CD14-positive monocyte (primary cell): ENCODE data around the gene C5orf15. TPM values are rescaled to one million over a fixed set of nuclear protein-coding genes. Genes with fewer than 3 reads are reported as not detected.
"Not testable (repeated sequence)": the region's sequence is repeated elsewhere in the genome, so short reads cannot be mapped to it uniquely, and the experiment has no call there.

Source experiments
- DNase-seq, 3 donors: peaks; one replicate each; pipeline ENCODE4 v3.0.0-alpha.2; 2011 to 2022
- H2AFZ ChIP-seq: 2 replicates; pipeline ENCODE4 v1.6.0; 2012; ENCODE audit warnings: mild to moderate bottlenecking, low read depth, low read length, inconsistent platforms; ENCODE audit not compliant: insufficient read depth, poor library complexity, severe bottlenecking
- H3K27ac ChIP-seq, 2 donors: 1 replicate in 1 of 2; 2 replicates in 1 of 2; pipeline ENCODE4 v1.5.1; 2012 to 2013; ENCODE audit warnings: low read length in 2 of 2, control low read depth in 1 of 2, inconsistent platforms in 1 of 2, low read depth in 1 of 2, mild to moderate bottlenecking in 1 of 2
- H3K27me3 ChIP-seq, 2 donors: one replicate each; pipeline versions ENCODE4 v1.6.0 to v1.6.1; 2011 to 2013; ENCODE audit warnings: low read length in 2 of 2; ENCODE audit not compliant: control insufficient read depth in 2 of 2, insufficient read depth in 2 of 2
- H3K36me3 ChIP-seq, 2 donors: replicated peaks in 1 of 2; 1 replicate in 1 of 2; 2 replicates in 1 of 2; pipeline versions ENCODE4 v1.5.1 to v1.6.1; 2012 to 2013; ENCODE audit warnings: low read length in 2 of 2, control low read depth in 1 of 2, inconsistent platforms in 1 of 2, mild to moderate bottlenecking in 1 of 2; ENCODE audit not compliant: insufficient read depth in 2 of 2, control insufficient read depth in 1 of 2
- H3K4me1 ChIP-seq, 2 donors: 1 replicate in 1 of 2; 2 replicates in 1 of 2; pipeline versions ENCODE4 v1.5.1 to v1.6.1; 2012 to 2013; ENCODE audit warnings: low read length in 2 of 2, control low read depth in 1 of 2, inconsistent platforms in 1 of 2, mild to moderate bottlenecking in 1 of 2, moderate library complexity in 1 of 2; ENCODE audit not compliant: insufficient read depth in 2 of 2, control insufficient read depth in 1 of 2
- H3K4me2 ChIP-seq: replicated peaks from 2 replicates; pipeline ENCODE3; 2012; ENCODE audit warnings: low read length, moderate library complexity, mild to moderate bottlenecking; ENCODE audit not compliant: poor library complexity, severe bottlenecking; ENCODE audit errors: extremely low read depth
- H3K4me3 ChIP-seq, 3 experiments: fragments of 200-600 bp in 1 of 3; sonication (generic) in 1 of 3; replicated peaks in 1 of 3; 1 replicate in 2 of 3; 2 replicates in 1 of 3; pipeline ENCODE4 v1.5.1; 2011 to 2013; ENCODE audit warnings: low read length in 3 of 3, mild to moderate bottlenecking in 3 of 3, control low read depth in 2 of 3, low read depth in 2 of 3, inconsistent platforms in 1 of 3, moderate library complexity in 1 of 3
- H3K79me2 ChIP-seq: 2 replicates; pipeline ENCODE4 v1.6.0; 2012; ENCODE audit warnings: mild to moderate bottlenecking, control low read depth, inconsistent platforms, low read length, moderate library complexity; ENCODE audit not compliant: insufficient read depth
- H3K9ac ChIP-seq: 2 replicates; pipeline ENCODE4 v1.6.0; 2017; ENCODE audit warnings: low read length, mild to moderate bottlenecking; ENCODE audit not compliant: insufficient read depth, poor library complexity, severe bottlenecking
- H3K9me3 ChIP-seq, 2 donors: replicated peaks in 1 of 2; 1 replicate in 1 of 2; 2 replicates in 1 of 2; pipeline versions ENCODE4 v1.5.1 to v1.6.1; 2012 to 2013; ENCODE audit warnings: low read length in 2 of 2, control low read depth in 1 of 2; ENCODE audit not compliant: control insufficient read depth in 1 of 2, insufficient read depth in 1 of 2
- H4K20me1 ChIP-seq: 2 replicates; pipeline ENCODE4 v1.6.0; 2012; ENCODE audit warnings: mild to moderate bottlenecking, low read length, control low read depth, moderate library complexity; ENCODE audit not compliant: insufficient read depth
- H3K27ac Mint-ChIP-seq, 7 donors: one replicate each; pipeline ENCODE4 v1.8.0; 2020; ENCODE audit warnings: mild to moderate bottlenecking in 7 of 7, mixed read lengths in 7 of 7, moderate library complexity in 6 of 7, inconsistent platforms in 2 of 7
- H3K27me3 Mint-ChIP-seq, 3 donors: one replicate each; pipeline ENCODE4 v1.8.0; 2021 to 2022; ENCODE audit warnings: low read depth in 3 of 3, mild to moderate bottlenecking in 3 of 3, mixed read lengths in 3 of 3, moderate library complexity in 3 of 3, inconsistent platforms in 1 of 3
- H3K36me3 Mint-ChIP-seq, 2 donors: one replicate each; pipeline ENCODE4 v1.8.0; 2020; ENCODE audit warnings: mixed read lengths in 2 of 2, inconsistent platforms in 1 of 2, mild to moderate bottlenecking in 1 of 2
- H3K4me1 Mint-ChIP-seq: one replicate; pipeline ENCODE4 v1.8.0; 2020; ENCODE audit warnings: mild to moderate bottlenecking, mixed read lengths
- H3K4me3 Mint-ChIP-seq, 2 donors: one replicate each; pipeline ENCODE4 v1.8.0; 2020; ENCODE audit warnings: mild to moderate bottlenecking in 2 of 2, mixed read lengths in 2 of 2, moderate library complexity in 1 of 2
- H3K9me3 Mint-ChIP-seq, 7 donors: one replicate each; pipeline ENCODE4 v1.8.0; 2020 to 2022; ENCODE audit warnings: mixed read lengths in 7 of 7, mild to moderate bottlenecking in 6 of 7, moderate library complexity in 6 of 7, inconsistent platforms in 2 of 7
- CTCF ChIP-seq: fragments of 200-600 bp; IDR thresholded peaks from one replicate; pipeline ENCODE4 v1.8.0; 2022; ENCODE audit warnings: antibody characterized with exemption, mild to moderate bottlenecking
- WGBS: methylation state at CpG from one replicate; pipeline ENCODE4 v1.1.5; 2013; ENCODE audit warnings: missing lambda C conversion rate; ENCODE audit not compliant: insufficient coverage; 5-methylcytosine and 5-hydroxymethylcytosine counted together
- intact Hi-C, 2 donors: fragments of 100-400 bp; cut with micrococcal nuclease; formaldehyde crosslinking; loops; one replicate each; pipeline versions ENCODE4 v1.15.0 to v1.15.1; 2023
- polyA plus RNA-seq, 3 donors: library from polyadenylated mRNA; depleted of rRNA in 1 of 3; unstranded in 2 of 3; stranded (reverse) in 1 of 3; fragments of 300-500 nt in 2 of 3; fragments of >200 nt in 1 of 3; fragmentation: Illumina TruSeq in 2 of 3; gene quantifications; 1 replicate in 2 of 3; 2 replicates in 1 of 3; pipeline ENCODE4 v1.2.3, GENCODE V29; 2012 to 2021

Gene C5orf15
- polyA plus RNA-seq, 3 donors = 38.0 to 59.2 (median 46.9) TPM

- H3K79me2 ChIP-seq = no peaks in the 10 kb centered on the region
- H3K9me3 ChIP-seq = no peaks in the 10 kb centered on the region
- TF ChIP-seq CTCF = no peak
- no peaks in the 10 kb centered on the region for H3K9me3 Mint-ChIP-seq
- H3K4me3 Mint-ChIP-seq = no peak overlapping the region
- H3K4me3 ChIP-seq = no peak overlapping the region
- 97% methylated on average over 5 of the region's 5 CpGs for WGBS
- peak overlapping the region in 5 of 7 donors; percentile 24 to 60 (median 57) for H3K27ac Mint-ChIP-seq
- H3K27me3 ChIP-seq = no peaks in the 10 kb centered on the region
- no peaks in the 10 kb centered on the region for H3K4me1 ChIP-seq
- peak in 1 of 3 donors; percentile 54 for DNase-seq
- peak overlapping the region in 1 of 2 donors; percentile 36 for H3K27ac ChIP-seq
- no peak overlapping the region for H2AFZ ChIP-seq
- intact Hi-C loops = no loop called here
- no peaks in the 10 kb centered on the region for H4K20me1 ChIP-seq
- no peak overlapping the region for H3K9ac ChIP-seq
- H3K4me1 Mint-ChIP-seq = peaks cover 6% of the 10 kb centered on the region
- no peak overlapping the region for H3K4me2 ChIP-seq
- H3K36me3 ChIP-seq = peaks cover 44 to 97% of the 10 kb centered on the region in 2 donors
- no peaks in the 10 kb centered on the region for H3K27me3 Mint-ChIP-seq
- peaks cover 70 to 83% of the 10 kb centered on the region in 2 donors for H3K36me3 Mint-ChIP-seq
These were observed 8.8 kb upstream of the C5orf15 start for GRCh38 chr5:133977161-133977787.

DNA sequence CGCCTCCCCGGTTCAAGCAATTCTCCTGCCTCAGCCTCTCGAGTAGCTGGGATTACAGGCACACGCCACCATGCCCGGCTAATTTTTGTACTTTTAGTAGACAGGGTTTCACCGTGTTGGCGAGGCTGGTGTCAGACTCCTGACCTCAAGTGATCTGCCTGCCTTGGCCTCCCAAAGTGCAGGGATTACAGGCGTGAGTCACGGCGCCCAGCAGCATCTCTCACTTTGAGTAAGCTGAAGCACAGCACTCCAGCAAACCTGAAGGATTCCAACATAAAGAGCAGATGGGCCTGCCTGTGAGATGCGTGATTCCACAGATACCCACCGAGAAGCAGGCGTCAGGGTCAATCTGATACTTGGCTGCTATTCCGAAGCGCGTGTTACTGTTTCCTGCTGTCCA, 7.1 kb upstream of the C5orf15 start:
- H3K4me1 ChIP-seq, H3K27ac ChIP-seq, H2AFZ ChIP-seq, H3K9me3 ChIP-seq, H4K20me1 ChIP-seq, H3K4me3 Mint-ChIP-seq, H3K9ac ChIP-seq, intact Hi-C loops, H3K79me2 ChIP-seq, DNase-seq, H3K27me3 ChIP-seq, H3K4me3 ChIP-seq, H3K4me2 ChIP-seq, H3K9me3 Mint-ChIP-seq, H3K4me1 Mint-ChIP-seq, H3K27me3 Mint-ChIP-seq: not testable (repeated sequence)
- peak overlapping the region in 1 of 7 donors; percentile 36 for H3K27ac Mint-ChIP-seq
- 99% methylated on average over 16 of the region's 16 CpGs for WGBS
- peaks cover 30 to 93% of the 10 kb centered on the region in 2 donors for H3K36me3 ChIP-seq
- peaks cover 61 to 82% of the 10 kb centered on the region in 2 donors for H3K36me3 Mint-ChIP-seq
